NCI-H2081 (cell line): ENCODE measurements around the gene IMP4.
A peak's percentile ranks its signal among the peaks of the same experiment; 100 is the strongest.

ENCODE experiments used
- DNase-seq, 2 experiments: peaks; one replicate each; lab custom pipeline; 2025; lab: John Stamatoyannopoulos, UW

The IMP4 gene

DNA sequence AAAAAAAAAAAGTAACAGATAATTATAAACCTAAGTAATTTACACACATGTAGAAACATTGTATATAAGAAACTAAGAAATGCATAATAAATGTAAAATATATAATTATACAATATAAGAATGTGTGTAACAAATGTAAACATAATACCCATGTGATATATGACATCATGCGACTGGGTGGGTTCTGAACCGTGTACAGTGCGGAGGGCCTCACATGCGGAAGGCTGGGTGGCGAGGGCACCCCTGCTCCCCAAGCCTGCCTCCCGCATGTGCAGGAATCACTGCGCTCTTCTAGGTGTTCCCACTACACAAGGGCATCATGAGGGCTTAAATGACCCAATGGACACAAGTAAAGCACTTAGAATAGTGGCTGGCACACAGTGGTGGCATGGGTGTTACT lies 15.2 kb downstream of the IMP4 start:
- DNase-seq, result no peak

DNA sequence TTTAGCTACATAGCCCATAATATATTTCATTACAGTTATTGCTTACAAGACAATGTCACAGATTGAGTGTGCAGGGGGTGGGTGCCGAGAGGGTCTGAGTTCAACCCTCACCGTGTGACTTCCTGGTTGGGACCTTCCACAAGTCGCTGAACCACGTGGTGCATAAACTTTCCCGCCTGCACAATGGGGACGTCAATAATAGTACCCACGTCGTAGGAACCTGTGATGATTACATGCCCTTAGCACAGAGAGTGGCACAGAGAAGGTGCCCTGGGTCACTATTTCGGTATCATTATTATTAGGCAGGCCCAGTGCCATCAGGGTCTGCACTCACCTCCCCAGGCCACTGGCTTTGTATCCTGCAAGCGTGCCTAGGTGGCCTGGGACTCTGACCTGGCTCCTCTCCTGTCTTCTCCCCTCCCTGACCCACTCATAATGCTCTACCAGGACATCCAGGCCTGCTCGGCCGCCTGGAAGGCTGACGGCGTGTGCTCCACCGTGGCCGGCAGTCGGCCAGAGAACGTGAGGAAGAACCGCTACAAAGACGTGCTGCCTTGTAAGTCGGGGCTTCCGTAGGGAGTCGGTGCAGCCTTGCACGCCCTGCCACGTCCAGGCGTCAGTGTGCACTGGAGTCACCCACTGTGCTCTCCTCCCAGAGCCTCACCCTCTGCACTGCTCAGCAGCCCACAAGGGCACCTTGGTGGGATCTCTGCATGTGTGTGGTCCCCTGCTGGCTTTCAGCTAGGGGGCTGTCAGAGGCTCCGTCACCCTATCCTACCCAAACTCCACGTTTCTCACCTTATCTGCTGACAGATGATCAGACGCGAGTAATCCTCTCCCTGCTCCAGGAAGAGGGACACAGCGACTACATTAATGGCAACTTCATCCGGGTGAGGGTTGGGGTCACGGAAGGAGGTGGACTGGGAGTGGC lies 16.0 kb downstream of the IMP4 start:
- DNase-seq, result no peak

DNA sequence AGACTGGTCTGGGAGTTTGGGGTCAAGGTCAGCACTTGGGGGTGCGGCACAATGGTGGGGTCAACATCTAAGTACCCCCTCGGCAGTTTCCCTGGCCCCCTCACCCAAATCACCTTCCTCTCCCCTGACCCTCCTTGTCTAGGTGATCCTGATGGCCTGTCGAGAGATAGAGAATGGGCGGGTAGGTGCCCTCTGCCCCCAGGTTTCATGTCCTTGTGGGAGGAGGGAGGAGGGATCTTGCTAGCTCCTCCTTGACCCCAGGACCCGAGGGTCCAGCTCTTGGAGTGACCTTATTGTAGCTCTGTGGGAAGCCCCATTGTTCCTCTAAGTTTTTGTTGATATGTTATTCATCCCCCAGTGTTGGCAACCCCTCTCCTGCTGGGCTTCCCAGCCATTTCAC lies 16.8 kb downstream of the IMP4 start:
- no peak for DNase-seq

DNA sequence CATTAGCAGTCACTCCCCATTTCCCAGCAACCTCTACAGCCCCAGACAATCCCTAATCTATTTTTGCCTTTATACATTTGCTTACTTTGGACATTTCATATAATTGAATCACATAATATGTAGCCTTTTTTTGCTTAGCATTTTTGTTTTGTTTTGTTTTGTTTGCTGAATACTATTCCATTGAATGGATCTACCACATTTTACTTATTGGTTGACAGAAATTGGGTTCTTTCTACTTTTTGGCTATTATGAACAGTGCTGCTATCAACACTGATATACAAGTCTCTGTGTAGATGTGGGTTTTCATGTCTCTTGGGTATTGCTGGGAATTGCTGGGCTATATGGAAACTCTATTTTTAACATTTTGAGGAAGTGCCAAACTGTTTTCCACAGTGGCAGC lies 20.8 kb downstream of the IMP4 start:
- DNase-seq, result no peak

DNA sequence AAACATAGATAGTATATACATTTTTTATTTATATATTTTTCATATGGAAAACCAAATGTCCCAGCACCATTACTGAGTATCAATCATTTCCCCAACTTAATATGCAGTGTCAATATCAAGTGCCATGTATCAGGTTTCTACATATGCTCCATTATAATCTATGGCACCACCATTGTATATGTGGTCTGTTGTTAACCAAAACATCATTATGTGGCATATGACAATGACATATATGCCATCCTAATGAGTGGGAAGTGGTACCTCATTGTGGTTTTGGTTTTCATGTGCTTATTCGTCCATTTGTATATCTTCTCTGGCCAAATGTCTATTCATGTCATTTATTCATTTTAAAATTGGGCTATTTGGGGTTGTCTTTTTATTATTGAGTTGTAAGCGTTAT lies 22.4 kb downstream of the IMP4 start:
- no peak for DNase-seq

DNA sequence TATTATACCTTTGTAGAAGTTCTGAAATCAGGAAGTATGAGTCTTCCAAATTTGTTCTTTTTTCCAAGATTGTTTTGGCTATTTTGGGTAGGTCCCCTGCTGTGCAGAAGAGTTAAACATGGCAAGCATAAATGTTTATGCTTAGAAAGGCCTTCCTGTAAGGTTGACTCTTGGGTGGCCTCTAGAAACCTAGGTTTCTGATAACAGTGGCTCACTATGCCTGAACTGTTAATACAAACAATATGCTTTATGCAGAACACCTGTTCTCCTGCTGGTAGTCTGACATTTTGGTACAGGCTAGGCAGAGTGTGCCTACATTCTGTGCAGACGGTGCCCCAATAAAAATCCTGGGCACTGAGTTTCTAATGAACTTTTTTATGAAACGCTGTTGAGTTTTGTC lies 23.3 kb downstream of the IMP4 start:
- no peak for DNase-seq

DNA sequence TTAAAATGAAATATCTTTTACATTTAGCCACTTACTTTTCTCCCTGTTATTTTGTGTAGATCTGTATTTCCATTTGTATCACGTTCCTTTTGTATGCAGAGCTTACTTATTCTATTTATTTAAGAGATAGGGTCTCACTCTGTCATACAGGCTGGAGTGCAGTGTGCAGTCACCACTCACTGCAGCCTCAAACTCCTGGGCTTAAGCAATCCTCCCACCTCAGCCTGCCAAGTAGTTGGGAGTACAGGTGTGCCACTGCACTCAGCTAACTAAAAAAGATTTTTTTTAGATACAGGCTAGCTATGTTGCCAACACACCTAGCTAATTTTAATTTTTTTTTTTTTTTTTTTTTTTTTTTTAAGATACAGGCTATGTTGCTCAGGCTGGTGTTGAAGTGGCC lies 24.0 kb downstream of the IMP4 start:
- no peak for DNase-seq

DNA sequence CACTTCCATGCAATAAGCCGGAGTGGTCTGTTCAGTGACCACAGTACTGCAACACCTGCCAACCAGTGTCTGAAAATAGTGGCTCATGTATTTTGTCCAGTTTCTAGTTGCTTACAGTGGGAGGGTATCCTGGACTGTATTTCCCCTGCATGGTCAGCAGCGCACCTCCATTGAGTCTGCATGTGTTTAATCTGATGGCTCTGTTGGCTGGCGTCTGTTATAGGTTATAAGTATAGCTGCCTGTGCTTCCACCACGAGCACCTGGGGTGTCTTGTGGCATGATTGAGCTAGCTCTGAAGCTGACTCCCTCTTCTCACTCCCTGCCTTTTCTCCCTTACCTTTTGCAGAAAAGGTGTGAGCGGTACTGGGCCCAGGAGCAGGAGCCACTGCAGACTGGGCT lies 26.1 kb downstream of the IMP4 start:
- DNase-seq, result no peak

DNA sequence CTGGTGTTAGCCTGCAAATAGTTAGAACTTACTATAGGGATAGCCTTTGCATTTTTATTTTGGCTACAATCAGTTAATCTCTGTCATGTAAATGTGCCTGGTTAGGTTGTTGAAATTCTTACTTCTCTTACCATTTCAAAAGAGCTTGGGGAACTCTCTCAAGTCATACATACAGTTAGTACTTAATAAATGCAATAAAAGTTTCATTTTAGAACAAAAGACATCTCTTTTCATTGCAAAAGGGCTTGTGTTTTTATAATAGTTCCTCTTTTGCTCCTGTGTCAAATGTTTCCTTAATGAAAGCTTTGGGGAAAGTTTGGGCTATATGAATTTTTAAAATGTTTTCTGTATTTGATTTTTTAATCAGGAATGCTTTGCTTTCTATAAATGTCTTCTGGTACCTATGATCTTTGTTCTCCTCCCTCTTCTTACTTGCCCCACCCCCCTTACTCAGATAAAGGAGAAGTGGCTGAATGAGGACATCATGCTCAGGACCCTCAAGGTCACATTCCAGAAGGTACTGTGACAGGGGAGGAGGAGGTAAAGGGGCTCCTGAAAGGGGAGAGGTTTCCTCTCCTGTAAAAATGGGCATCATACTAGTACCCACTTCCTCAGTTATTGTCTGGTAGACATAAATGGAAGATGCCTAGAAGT lies 26.7 kb downstream of the IMP4 start:
- no peak for DNase-seq

DNA sequence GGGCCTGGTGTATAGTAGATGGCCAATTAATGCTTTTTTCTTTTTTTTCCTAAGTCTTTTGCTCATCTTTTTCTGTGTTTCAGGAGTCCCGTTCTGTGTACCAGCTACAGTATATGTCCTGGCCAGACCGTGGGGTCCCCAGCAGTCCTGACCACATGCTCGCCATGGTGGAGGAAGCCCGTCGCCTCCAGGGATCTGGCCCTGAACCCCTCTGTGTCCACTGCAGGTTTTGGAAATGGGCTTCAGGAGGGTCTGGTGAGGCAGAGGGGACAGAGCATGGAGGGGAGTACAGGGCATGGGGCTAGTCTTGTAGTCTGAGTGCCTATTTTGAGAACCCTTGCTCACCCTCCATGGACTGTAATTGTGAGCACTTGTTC lies 27.3 kb downstream of the IMP4 start:
- no peak for DNase-seq

DNA sequence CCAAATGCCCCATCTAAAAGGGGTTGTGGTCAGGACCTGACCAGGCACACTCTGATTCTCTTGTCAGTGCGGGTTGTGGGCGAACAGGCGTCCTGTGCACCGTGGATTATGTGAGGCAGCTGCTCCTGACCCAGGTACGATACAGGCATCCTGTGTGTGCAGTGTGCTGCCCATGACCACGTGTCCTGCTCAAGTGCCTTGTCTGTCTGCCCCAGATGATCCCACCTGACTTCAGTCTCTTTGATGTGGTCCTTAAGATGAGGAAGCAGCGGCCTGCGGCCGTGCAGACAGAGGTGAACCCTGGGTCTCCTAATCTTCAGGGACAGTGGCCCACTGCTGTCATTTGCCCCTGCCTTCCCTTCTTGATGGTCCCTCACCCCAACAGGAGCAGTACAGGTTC lies 27.8 kb downstream of the IMP4 start:
- DNase-seq, result no peak

DNA sequence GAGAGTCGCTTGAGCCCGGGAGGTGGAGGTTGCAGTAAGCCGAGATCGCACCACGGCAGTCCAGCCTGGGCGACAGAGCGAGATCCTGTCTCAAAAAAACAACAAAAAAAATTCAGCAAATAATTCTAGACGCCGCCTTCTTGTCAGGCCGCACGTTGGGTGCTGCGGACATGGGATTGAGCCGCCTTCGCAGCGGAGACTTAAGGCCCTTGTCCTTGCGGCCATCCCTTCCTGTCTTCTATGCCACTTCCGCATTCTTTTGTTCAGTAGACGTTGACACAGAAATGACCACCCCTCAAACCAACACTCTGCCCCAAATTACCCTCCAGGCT lies 29.0 kb downstream of the IMP4 start:
- DNase-seq, result peak in 1 of 2 experiments; percentile 38

DNA sequence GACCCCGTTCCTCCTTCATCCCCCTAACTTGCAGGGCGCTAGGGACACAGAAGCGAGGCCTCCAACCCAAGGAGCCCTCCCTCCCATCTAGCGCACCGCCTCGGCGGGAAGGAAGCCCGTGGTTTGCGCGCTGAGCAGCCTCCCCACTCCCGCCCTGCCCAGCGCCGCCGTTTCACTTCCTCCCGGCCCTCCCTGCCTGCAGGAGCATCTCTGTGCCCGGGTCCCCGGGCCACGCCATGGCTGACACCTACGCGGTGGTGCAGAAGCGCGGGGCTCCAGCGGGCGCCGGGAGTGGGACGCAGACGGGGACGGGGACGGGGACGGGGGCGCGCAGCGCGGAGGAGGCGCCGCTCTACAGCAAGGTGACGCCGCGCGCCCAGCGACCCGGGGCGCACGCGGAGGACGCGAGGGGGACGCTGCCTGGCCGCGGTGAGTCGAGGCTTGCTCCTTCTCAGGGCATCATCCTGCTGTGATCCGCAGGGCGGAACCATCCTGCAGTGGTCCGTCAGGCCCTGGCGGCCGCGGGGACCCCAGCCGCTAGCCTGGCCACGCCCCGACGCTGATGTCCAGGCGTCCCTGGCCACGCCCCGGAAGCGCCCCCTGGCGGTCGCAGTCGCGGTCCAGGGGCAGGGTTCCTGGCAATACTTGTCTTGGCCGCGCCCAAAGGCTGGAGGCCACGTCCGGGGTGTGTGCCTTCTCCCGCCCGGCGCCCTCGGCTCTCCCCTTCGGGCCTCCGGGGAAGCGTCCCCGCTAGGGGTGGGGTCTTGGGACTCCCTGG lies 29.5 kb downstream of the IMP4 start:
- DNase-seq, result peak; percentile 70 to 72

DNA sequence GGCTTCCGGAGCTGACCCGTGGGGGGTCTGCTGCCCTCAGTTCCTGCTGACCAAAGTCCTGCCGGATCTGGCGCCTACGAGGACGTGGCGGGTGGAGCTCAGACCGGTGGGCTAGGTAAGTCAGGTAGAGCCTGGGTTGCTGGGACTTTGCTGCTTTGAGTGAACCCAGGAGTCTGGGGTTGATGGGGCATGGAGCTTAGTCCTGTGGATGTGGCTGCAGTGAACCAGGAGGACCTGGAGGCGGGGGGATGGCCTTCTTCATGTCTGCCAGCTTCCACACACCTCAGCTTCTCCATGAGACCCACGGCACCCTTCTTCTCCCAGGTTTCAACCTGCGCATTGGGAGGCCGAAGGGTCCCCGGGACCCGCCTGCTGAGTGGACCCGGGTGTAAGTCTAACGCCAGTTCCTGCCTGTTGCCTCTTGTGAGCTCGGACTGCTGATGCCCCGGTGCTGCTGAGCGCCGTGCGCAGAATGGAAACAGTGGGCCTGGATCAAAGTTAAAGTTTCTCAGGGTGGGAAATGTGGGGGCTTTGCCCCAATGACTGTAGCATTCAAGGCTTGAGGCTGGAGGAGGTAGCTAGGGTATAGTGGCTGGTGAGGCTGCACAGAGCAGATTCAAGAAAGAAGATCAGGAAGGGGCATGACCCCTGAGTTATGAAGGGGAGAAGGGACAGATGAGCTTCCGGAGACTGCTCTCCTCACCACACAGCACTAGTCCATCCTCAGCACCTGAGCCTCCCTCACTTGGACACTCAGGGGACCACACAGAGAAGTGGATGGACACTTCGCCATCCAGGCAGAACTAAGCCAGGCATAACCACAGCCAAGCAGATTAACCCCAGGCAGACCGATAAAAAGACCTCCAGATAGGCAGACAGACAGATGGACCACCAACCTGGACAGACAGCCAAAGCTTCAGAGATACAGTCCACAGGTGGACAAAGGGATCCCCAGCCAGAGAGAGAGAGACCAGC lies 30.4 kb downstream of the IMP4 start:
- DNase-seq, result no peak

DNA sequence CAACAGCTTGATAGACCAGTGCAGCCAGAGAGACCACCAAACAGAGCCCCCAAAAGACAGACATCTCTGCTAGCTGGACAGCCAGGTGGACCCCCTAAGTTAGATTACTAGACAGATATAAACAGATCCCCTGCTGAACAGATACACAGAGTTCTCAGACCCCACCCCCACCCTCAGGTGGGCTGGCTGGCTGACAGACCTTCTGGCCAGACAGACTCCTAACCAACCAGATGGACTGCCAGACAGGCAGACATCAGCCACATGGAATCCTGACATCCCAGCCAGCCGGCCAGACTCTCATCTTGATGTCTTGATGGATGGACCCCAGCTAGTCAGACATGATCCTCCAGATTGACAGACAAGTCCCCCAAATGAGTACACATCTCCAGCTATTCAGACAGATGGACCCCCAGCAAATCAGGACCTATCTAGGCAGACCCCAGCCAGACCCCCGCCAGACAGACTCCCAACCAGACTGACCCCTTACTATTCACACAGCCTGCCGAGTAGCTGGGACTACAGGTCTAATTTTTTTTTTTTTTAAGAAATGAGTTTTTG lies 31.2 kb downstream of the IMP4 start:
- no peak for DNase-seq

DNA sequence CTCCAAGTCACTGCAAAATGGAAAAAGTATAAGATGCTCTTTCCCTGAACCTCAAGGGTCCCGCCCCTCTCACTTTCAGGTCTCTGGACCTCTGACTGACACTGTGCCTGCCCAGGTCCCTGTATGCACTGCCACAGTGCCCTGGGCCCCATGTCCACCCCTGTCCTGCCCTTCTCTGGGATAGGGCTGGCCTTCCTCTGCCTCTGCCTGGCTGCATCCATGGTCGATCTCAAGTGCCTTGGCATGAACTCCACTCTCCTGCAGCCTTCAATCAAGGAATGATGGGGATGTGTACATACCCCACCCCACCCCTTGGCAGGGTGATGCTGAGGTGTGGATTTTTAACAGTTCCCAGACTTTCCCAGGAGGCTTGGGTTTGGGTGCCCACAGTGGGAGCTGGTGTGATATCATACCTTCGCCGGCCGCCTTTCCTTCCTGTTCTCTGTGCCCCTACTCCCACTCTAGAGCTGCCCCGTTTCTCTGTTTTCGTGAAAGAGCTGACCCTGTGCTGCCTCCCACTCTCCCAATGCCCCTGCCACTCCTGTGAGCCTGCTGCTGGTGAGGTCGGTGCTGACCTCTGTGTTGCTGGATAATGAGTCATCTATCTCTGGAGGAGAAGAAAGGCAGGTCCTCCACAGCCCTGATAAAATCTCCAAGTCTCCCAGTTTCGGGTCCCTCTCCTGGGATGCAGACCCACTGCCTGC lies 32.0 kb downstream of the IMP4 start:
- no peak for DNase-seq

DNA sequence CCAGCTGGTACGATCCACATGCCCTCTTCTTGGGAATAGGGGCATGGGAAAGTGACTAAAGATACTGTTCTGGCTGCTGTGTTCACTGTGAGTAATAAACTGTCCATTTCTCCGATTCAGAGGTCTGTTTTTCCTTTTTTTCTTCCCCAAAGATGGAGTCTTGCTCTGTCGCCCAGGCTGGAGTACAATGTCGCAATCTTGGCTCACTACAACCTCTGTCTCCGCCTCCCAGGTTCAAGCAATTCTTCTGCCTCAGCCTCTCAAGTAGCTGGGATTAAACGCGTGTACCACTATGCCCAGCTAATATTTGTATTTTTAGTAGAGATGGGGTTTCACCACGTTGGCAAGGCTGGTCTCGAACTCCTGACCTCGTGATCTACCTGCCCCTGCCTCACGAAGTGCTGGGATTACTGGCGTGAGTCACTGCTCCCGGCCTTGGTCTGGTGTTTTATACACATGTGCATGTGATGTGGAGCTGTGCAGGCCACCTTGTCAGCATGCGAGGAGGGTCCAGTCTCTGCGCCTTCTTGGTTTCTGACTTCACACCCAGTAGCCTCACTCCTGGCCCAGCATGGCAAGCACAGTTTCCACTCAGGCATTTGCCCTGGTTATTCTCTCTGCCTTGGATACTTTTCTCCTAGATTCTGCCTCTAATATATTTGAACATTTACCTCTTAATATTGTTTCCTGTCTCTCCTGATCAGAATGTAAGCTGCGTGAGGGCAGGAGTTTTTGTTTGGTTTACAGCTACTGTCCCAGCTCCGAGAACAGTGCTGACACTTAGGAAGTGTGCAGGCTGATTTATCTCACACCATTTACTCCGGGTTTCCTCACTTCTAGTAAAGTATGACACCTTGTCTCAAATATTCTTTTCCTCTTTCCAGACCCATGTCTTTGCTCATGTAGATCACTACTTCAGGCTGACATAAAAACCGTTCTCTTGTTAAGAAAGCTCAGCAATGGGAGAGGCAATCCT lies 32.9 kb downstream of the IMP4 start:
- no peak for DNase-seq

DNA sequence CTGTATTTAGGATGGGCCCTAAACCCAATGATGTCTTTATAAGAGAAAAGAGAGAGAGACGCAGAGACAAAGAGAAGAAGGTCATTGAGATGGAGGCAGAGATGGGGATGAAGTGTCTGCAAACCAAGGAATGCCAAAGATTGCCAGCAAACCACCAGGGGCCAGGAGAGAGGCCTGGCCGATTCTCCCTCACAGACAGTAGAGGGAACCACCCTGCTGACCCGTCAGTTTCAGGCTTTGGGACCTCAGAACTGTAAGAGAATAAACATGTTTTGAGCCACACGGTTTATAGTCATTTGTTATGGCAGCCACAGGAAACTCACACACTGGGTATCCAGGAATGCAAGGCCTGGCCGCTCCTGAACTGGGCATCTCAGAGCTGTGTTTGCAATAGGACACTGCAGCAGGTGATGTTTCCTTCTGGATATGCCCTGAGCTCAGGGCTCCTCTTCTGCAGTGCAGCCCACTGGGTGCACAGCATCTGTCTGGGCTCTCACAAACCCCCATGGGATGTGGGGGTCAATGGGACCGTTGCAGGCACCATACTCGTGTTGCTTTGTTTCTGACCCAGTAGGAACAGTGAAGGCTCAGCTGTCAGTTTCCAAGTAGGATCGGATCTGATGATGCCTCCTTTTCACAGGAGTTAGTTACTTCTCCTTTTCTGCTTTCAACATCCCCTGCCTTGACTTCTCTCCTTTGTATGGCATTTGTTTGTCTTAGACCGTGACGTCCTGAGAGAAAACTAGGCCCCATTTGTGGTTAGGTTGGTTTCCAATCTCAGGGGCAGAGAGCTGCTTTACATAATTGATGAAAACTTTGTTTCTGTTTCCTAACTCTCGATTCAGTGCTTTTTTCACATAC lies 34.0 kb downstream of the IMP4 start:
- no peak for DNase-seq

DNA sequence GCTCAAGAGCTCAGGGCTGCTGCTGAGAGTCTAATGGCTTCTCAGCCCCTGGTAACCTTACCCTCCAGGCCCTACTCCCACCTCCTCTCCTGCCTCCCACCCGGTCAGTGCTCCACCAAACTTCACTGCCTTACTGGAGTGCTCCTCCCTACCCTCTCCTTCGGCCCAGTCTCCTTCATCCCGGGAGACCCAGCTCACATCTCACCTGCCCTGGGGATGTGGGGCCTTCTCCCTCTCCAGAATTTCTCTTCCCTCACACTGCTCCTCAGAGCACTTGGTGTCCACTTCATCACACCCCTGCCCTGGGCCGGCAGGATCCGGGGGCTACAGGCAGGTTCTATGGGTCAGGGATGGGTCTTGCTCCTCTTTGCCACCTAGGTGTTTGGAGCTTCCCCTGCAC lies 34.8 kb downstream of the IMP4 start:
- DNase-seq, result no peak
